ENCODE data around the gene PAK4. TPM values are rescaled to one million over a fixed set of nuclear protein-coding genes. Genes with fewer than 3 reads are reported as not detected.

PAK4 gene
- total RNA-seq, 2 donors from 2014 or later, result 63.9 to 68.1 TPM

GRCh38 chr19:39173502-39173991 is 48.0 kb downstream of the PAK4 start:
- no peak for TF ChIP-seq CTCF (conservative IDR thresholded peaks at IDR 0.05)
- Histone ChIP-seq H3K9me3 (ENCODE audit: control insufficient read depth, low read length) (no peaks in the 10 kb centered on the region), H3K27ac (ENCODE audit: low read depth, low read length) (no peak overlapping the region), H3K4me3 (ENCODE audit: low read length) (no peak overlapping the region), H3K27me3 (ENCODE audit: control insufficient read depth, insufficient read depth, low read length, poor library complexity, severe bottlenecking) (no peaks in the 10 kb centered on the region), H3K9ac (ENCODE audit: extremely low read depth, low read length, poor library complexity, severe bottlenecking) (no peak overlapping the region), H3K4me1 (ENCODE audit: control insufficient read depth, insufficient read depth, low read length) (no peaks in the 10 kb centered on the region), H3K36me3 (ENCODE audit: control insufficient read depth, insufficient read depth, low read length) (peaks cover 3% of the 10 kb centered on the region)
- DNase-seq, result no peak
- H3K9me3 Mint-ChIP-seq, result no peaks in the 10 kb centered on the region
- no peak overlapping the region for H3K27ac Mint-ChIP-seq
- 89 to 98% methylated on average over 11 to 25 of the region's 25 CpGs for WGBS, 2 experiments (ENCODE audit: insufficient coverage in 1 of 2, insufficient read length in 1 of 2)
- peaks cover 19% of the 10 kb centered on the region for H3K36me3 Mint-ChIP-seq (ENCODE audit: low read depth)
- no peaks in the 10 kb centered on the region for H3K27me3 Mint-ChIP-seq (ENCODE audit: insufficient read depth)
- no peaks in the 10 kb centered on the region for H3K4me1 Mint-ChIP-seq
- H3K4me3 Mint-ChIP-seq, result no peak overlapping the region

- Histone ChIP-seq H3K9me3 (ENCODE audit: control insufficient read depth, low read length) (no peaks in the 10 kb centered on the region), H3K27ac (ENCODE audit: low read depth, low read length) (no peak overlapping the region), H3K4me3 (ENCODE audit: low read length) (no peak overlapping the region), H3K36me3 (ENCODE audit: control insufficient read depth, insufficient read depth, low read length) (peaks cover 6% of the 10 kb centered on the region), H3K9ac (ENCODE audit: extremely low read depth, low read length, poor library complexity, severe bottlenecking) (no peak overlapping the region), H3K4me1 (ENCODE audit: control insufficient read depth, insufficient read depth, low read length) (no peaks in the 10 kb centered on the region), H3K27me3 (ENCODE audit: control insufficient read depth, insufficient read depth, low read length, poor library complexity, severe bottlenecking) (no peaks in the 10 kb centered on the region)
- Mint-ChIP-seq H3K4me1 (no peaks in the 10 kb centered on the region), H3K36me3 (ENCODE audit: low read depth) (peaks cover 20% of the 10 kb centered on the region), H3K4me3 (no peak overlapping the region), H3K27ac (no peak overlapping the region), H3K27me3 (ENCODE audit: insufficient read depth) (no peaks in the 10 kb centered on the region), H3K9me3 (no peaks in the 10 kb centered on the region)
- WGBS, 2 experiments (ENCODE audit: insufficient coverage in 1 of 2, insufficient read length in 1 of 2), result 93 to 94% methylated on average over 6 to 16 of the region's 16 CpGs
- TF ChIP-seq CTCF (conservative IDR thresholded peaks at IDR 0.05), result no peak
- DNase-seq, result no peak
These were observed 48.6 kb downstream of the PAK4 start for GRCh38 chr19:39174142-39174541.

GRCh38 chr19:39174558-39175544 is 49.3 kb downstream of the PAK4 start:
- no peaks in the 10 kb centered on the region for H3K9me3 ChIP-seq (ENCODE audit: control insufficient read depth, low read length)
- WGBS, 2 experiments (ENCODE audit: insufficient coverage in 1 of 2, insufficient read length in 1 of 2), result 93 to 95% methylated on average over 30 to 43 of the region's 43 CpGs

More at GRCh38 chr19:39174558-39175544, 49.3 kb downstream of the PAK4 start:
- TF ChIP-seq CTCF (conservative IDR thresholded peaks at IDR 0.05), result no peak
- no peak overlapping the region for H3K4me3 ChIP-seq (ENCODE audit: low read length)
- H3K36me3 ChIP-seq (ENCODE audit: control insufficient read depth, insufficient read depth, low read length), result peaks cover 6% of the 10 kb centered on the region
- no peaks in the 10 kb centered on the region for H3K4me1 ChIP-seq (ENCODE audit: control insufficient read depth, insufficient read depth, low read length)
- no peaks in the 10 kb centered on the region for H3K27me3 Mint-ChIP-seq (ENCODE audit: insufficient read depth)
- no peak overlapping the region for H3K4me3 Mint-ChIP-seq
- no peak overlapping the region for H3K9ac ChIP-seq (ENCODE audit: extremely low read depth, low read length, poor library complexity, severe bottlenecking)
- no peaks in the 10 kb centered on the region for H3K27me3 ChIP-seq (ENCODE audit: control insufficient read depth, insufficient read depth, low read length, poor library complexity, severe bottlenecking)
- H3K4me1 Mint-ChIP-seq, result no peaks in the 10 kb centered on the region
- no peak overlapping the region for H3K27ac ChIP-seq (ENCODE audit: low read depth, low read length)
- H3K27ac Mint-ChIP-seq, result no peak overlapping the region
- DNase-seq, result no peak
- H3K9me3 Mint-ChIP-seq, result no peaks in the 10 kb centered on the region
- H3K36me3 Mint-ChIP-seq (ENCODE audit: low read depth), result peaks cover 18% of the 10 kb centered on the region
